Fibroblast of mammary gland (primary cell): Measurements from ENCODE around the gene TUBA8.

ENCODE experiments used
- DNase-seq: peaks from one replicate; pipeline ENCODE4 v3.0.0-alpha.2; 2010; ENCODE audit warnings: low read depth
- H3K4me3 ChIP-seq: 2 replicates; pipeline ENCODE4 v1.5.1; 2011; ENCODE audit warnings: low read depth, mild to moderate bottlenecking, low read length, moderate library complexity; ENCODE audit not compliant: control insufficient read depth
- CTCF ChIP-seq: conservative IDR thresholded peaks from 2 replicates; pipeline ENCODE4 v1.5.1; 2011; ENCODE audit warnings: low read depth, low read length, inconsistent platforms; ENCODE audit not compliant: control insufficient read depth, insufficient read depth

The TUBA8 gene

GRCh38 chr22:18087350-18087855 lies 23.2 kb upstream of the TUBA8 start:
- DNase-seq, result no peak
- TF ChIP-seq CTCF, result no peak
- H3K4me3 ChIP-seq, result no peak overlapping the region

- DNase-seq, result no peak
- no peak for TF ChIP-seq CTCF
- H3K4me3 ChIP-seq, result no peak overlapping the region
Observed at GRCh38 chr22:18088825-18089568, 21.6 kb upstream of the TUBA8 start.

GRCh38 chr22:18090286-18090685 lies 20.3 kb upstream of the TUBA8 start:
- no peak for TF ChIP-seq CTCF
- no peak for DNase-seq
- no peak overlapping the region for H3K4me3 ChIP-seq

GRCh38 chr22:18091478-18091877 lies 19.1 kb upstream of the TUBA8 start:
- TF ChIP-seq CTCF, result no peak
- peak; percentile 30 for DNase-seq
- peak overlapping the region; percentile 37 for H3K4me3 ChIP-seq

- peak; percentile 78 for DNase-seq
Observed at GRCh38 chr22:18091916-18092526, 18.6 kb upstream of the TUBA8 start.

GRCh38 chr22:18093661-18094060 lies 16.9 kb upstream of the TUBA8 start:
- TF ChIP-seq CTCF, result no peak
- H3K4me3 ChIP-seq, result no peak overlapping the region
- no peak for DNase-seq

More at GRCh38 chr22:18091916-18092526, 18.6 kb upstream of the TUBA8 start:
- peak overlapping the region; percentile 37 for H3K4me3 ChIP-seq
- peak; percentile 10 for TF ChIP-seq CTCF
